ENCODE data around the gene TMEM145. TPM values are rescaled to one million over a fixed set of nuclear protein-coding genes. Genes with fewer than 3 reads are reported as not detected.

Gene TMEM145
- total RNA-seq, 3 donors from 2014 or later, result not detected

DNA sequence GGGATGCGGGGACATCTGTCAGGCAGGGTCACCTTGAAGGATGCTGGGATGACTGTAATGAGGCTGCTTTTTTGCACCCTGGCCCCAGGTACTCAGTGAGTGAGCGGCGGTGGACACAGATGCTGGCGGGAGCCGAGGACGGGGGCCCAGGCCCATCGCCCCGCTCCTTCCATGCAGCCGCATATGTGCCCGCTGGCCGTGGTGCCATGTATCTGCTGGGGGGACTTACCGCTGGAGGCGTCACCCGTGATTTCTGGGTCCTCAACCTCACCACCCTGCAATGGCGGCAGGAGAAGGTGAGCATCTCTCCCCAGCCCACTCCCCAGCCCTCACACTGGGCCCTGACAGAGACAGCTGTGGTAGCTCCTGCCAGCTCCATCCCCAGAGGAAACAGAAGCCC, 43.6 kb downstream of the TMEM145 start:
- ATAC-seq (no peak), DNase-seq (no peak)
- no peak overlapping the region for H3K4me3 Mint-ChIP-seq
- no peaks in the 10 kb centered on the region for H3K4me1 Mint-ChIP-seq (ENCODE audit: low read depth)
- H3K27me3 Mint-ChIP-seq (ENCODE audit: low read depth), result no peaks in the 10 kb centered on the region
- H3K36me3 Mint-ChIP-seq (ENCODE audit: insufficient read depth), result peaks cover 6% of the 10 kb centered on the region
- H3K9me3 Mint-ChIP-seq, result no peaks in the 10 kb centered on the region

GRCh38 chr19:42357290-42357689, 44.2 kb downstream of the TMEM145 start:
- Mint-ChIP-seq H3K27me3 (ENCODE audit: low read depth) (no peaks in the 10 kb centered on the region), H3K4me3 (no peak overlapping the region), H3K4me1 (ENCODE audit: low read depth) (no peaks in the 10 kb centered on the region), H3K9me3 (no peaks in the 10 kb centered on the region), H3K36me3 (ENCODE audit: insufficient read depth) (peaks cover 6% of the 10 kb centered on the region)
- DNase-seq, result no peak
- ATAC-seq, result no peak

- H3K4me3 Mint-ChIP-seq, result no peak overlapping the region
Measured at GRCh38 chr19:42360787-42361544, 47.9 kb downstream of the TMEM145 start.

DNA sequence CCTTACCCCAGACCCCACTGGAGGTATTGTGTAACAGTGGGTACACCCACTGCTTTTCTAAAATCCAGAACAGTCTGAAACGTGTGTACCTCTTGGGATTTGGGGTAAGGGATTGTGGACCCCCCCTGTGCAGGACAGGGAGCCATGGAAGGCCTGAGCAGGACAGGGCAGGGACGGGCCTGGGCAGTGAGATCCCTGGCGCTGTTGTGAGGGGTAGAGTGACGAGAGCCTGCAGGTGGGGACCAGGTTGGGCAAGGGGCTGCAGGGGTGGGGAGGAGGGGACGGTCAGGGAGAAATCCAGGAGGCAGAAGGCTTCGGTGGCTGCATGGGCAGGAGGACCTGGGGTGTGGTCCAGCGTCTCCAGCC, 48.4 kb downstream of the TMEM145 start:
- Mint-ChIP-seq H3K4me3 (no peak overlapping the region), H3K9me3 (no peaks in the 10 kb centered on the region), H3K27me3 (ENCODE audit: low read depth) (no peaks in the 10 kb centered on the region), H3K36me3 (ENCODE audit: insufficient read depth) (peaks cover 12% of the 10 kb centered on the region), H3K4me1 (ENCODE audit: low read depth) (no peaks in the 10 kb centered on the region)
- DNase-seq (no peak), ATAC-seq (no peak)

More at GRCh38 chr19:42360787-42361544, 47.9 kb downstream of the TMEM145 start:
- no peak for DNase-seq
- Mint-ChIP-seq H3K9me3 (no peaks in the 10 kb centered on the region), H3K27me3 (ENCODE audit: low read depth) (no peaks in the 10 kb centered on the region), H3K36me3 (ENCODE audit: insufficient read depth) (peaks cover 11% of the 10 kb centered on the region), H3K4me1 (ENCODE audit: low read depth) (no peaks in the 10 kb centered on the region)
- no peak for ATAC-seq

DNA sequence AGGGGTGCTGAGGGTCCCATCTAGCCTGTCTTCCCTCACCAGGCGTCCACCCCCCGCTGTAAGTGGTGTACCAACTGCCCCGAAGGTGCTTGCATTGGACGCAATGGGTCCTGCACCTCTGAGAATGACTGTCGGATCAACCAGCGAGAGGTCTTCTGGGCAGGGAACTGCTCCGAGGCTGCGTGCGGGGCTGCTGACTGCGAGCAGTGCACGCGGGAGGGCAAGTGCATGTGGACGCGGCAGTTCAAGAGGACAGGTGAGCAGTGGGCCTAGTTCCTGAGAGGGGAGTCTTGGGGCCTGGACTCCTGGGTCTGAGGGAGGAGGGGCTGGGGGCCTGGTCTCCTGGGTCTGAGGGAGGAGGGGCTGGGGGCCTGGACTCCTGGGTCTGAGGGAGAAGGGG, 49.2 kb downstream of the TMEM145 start:
- H3K9me3 Mint-ChIP-seq, result no peaks in the 10 kb centered on the region
- ATAC-seq (no peak), DNase-seq (no peak)
- no peaks in the 10 kb centered on the region for H3K4me1 Mint-ChIP-seq (ENCODE audit: low read depth)
- H3K36me3 Mint-ChIP-seq (ENCODE audit: insufficient read depth), result peaks cover 13% of the 10 kb centered on the region
- no peaks in the 10 kb centered on the region for H3K27me3 Mint-ChIP-seq (ENCODE audit: low read depth)
- no peak overlapping the region for H3K4me3 Mint-ChIP-seq

- Mint-ChIP-seq H3K4me1 (ENCODE audit: low read depth) (no peaks in the 10 kb centered on the region), H3K4me3 (no peak overlapping the region), H3K36me3 (ENCODE audit: insufficient read depth) (peaks cover 10% of the 10 kb centered on the region), H3K27me3 (ENCODE audit: low read depth) (no peaks in the 10 kb centered on the region), H3K9me3 (no peaks in the 10 kb centered on the region)
- DNase-seq, result no peak
- ATAC-seq, result no peak
Measured at GRCh38 chr19:42362891-42363440, 49.9 kb downstream of the TMEM145 start.

- ATAC-seq (no peak), DNase-seq (no peak)
- Mint-ChIP-seq H3K36me3 (ENCODE audit: insufficient read depth) (peaks cover 10% of the 10 kb centered on the region), H3K27me3 (ENCODE audit: low read depth) (no peaks in the 10 kb centered on the region), H3K9me3 (no peaks in the 10 kb centered on the region), H3K4me3 (no peak overlapping the region), H3K4me1 (ENCODE audit: low read depth) (no peaks in the 10 kb centered on the region)
Measured at GRCh38 chr19:42363614-42364346, 50.7 kb downstream of the TMEM145 start.

- no peaks in the 10 kb centered on the region for H3K9me3 Mint-ChIP-seq
- DNase-seq, result no peak
- no peaks in the 10 kb centered on the region for H3K27me3 Mint-ChIP-seq (ENCODE audit: low read depth)
Measured at GRCh38 chr19:42366673-42367072, 53.6 kb downstream of the TMEM145 start.

DNA sequence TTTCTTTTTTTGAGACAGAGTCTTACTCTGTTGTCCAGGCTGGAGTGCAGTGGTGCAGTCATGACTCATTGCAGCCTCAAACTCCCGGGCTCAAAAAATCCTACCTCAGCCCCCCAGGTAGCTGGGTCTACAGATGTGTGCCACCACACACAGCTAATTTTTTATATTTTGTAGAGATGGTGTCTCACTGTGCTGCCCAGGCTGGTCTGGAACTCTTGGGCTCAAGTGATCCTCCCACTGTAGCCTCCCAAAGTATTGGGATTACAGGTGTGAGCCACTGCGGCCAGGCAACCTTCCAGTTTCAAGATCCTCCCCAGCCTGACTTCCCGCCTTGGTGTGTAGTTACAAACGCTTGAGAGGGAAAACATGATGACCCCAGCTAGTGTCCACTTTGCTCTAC, 54.8 kb downstream of the TMEM145 start:
- DNase-seq (no peak), ATAC-seq (no peak)
- Mint-ChIP-seq H3K36me3 (ENCODE audit: insufficient read depth) (peaks cover 10% of the 10 kb centered on the region), H3K4me1 (ENCODE audit: low read depth) (no peaks in the 10 kb centered on the region), H3K4me3 (no peak overlapping the region), H3K9me3 (no peaks in the 10 kb centered on the region), H3K27me3 (ENCODE audit: low read depth) (no peaks in the 10 kb centered on the region)

More at GRCh38 chr19:42366673-42367072, 53.6 kb downstream of the TMEM145 start:
- Mint-ChIP-seq H3K36me3 (ENCODE audit: insufficient read depth) (peaks cover 10% of the 10 kb centered on the region), H3K4me1 (ENCODE audit: low read depth) (no peaks in the 10 kb centered on the region), H3K4me3 (no peak overlapping the region)
- no peak for ATAC-seq

DNA sequence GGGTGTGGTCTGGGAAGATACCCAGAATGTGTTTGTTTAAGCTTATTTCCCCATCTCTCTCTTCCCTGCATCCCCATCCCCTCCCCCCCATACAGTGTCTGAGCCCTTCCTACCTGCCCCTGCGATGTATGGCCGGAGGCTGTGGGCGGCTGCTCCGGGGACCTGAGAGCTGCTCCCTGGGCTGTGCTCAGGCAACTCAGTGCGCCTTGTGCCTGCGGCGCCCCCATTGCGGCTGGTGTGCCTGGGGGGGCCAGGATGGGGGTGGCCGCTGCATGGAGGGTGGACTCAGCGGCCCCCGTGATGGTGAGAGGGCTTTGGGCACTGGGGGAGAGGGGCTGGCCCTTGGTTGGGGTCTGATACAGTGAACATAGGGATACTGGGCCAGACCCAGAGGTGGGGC, 55.3 kb downstream of the TMEM145 start:
- ATAC-seq, result no peak

GRCh38 chr19:42368765-42369164, 55.7 kb downstream of the TMEM145 start:
- no peak for ATAC-seq
- Mint-ChIP-seq H3K4me1 (ENCODE audit: low read depth) (no peaks in the 10 kb centered on the region), H3K9me3 (no peaks in the 10 kb centered on the region), H3K4me3 (no peak overlapping the region), H3K36me3 (ENCODE audit: insufficient read depth) (peaks cover 7% of the 10 kb centered on the region), H3K27me3 (ENCODE audit: low read depth) (no peaks in the 10 kb centered on the region)
- no peak for DNase-seq

More for the DNA sequence above, 55.3 kb downstream of the TMEM145 start:
- no peaks in the 10 kb centered on the region for H3K27me3 Mint-ChIP-seq (ENCODE audit: low read depth)
- peaks cover 10% of the 10 kb centered on the region for H3K36me3 Mint-ChIP-seq (ENCODE audit: insufficient read depth)
- no peaks in the 10 kb centered on the region for H3K4me1 Mint-ChIP-seq (ENCODE audit: low read depth)
- H3K9me3 Mint-ChIP-seq, result no peaks in the 10 kb centered on the region
- DNase-seq, result no peak
- H3K4me3 Mint-ChIP-seq, result no peak overlapping the region

- Mint-ChIP-seq H3K27me3 (ENCODE audit: low read depth) (no peaks in the 10 kb centered on the region), H3K4me3 (no peak overlapping the region), H3K4me1 (ENCODE audit: low read depth) (no peaks in the 10 kb centered on the region), H3K36me3 (ENCODE audit: insufficient read depth) (peaks cover 2% of the 10 kb centered on the region), H3K9me3 (no peaks in the 10 kb centered on the region)
- ATAC-seq (no peak), DNase-seq (no peak)
Measured at GRCh38 chr19:42369433-42370067, 56.4 kb downstream of the TMEM145 start.

DNA sequence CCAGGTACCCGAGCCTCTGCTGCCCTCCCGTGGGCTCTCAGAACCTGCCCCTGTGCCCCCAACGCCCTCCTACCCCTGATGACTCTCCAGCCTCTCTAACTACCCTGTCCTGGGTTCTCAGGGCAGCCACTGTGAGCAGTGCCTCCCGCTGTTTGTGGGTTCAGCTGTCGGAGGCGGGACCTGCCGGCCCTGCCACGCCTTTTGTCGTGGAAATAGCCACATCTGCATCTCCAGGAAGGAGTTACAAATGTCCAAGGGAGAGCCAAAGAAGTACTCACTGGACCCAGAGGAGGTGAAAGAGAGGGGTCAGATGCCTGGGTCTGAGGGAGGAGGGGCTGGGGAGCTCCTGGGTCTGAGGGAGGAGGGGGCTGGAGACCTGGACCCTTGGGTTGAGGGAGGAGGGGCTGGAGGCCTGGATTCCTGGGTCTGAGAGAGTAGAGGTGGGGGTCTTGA, 57.0 kb downstream of the TMEM145 start:
- H3K27me3 Mint-ChIP-seq (ENCODE audit: low read depth), result no peaks in the 10 kb centered on the region
- H3K4me3 Mint-ChIP-seq, result no peak overlapping the region
- H3K36me3 Mint-ChIP-seq (ENCODE audit: insufficient read depth), result peaks cover 2% of the 10 kb centered on the region
- H3K9me3 Mint-ChIP-seq, result no peaks in the 10 kb centered on the region
- DNase-seq, result no peak
- H3K4me1 Mint-ChIP-seq (ENCODE audit: low read depth), result no peaks in the 10 kb centered on the region
- no peak for ATAC-seq

GRCh38 chr19:42370626-42371175, 57.6 kb downstream of the TMEM145 start:
- H3K9me3 Mint-ChIP-seq, result no peaks in the 10 kb centered on the region
- H3K36me3 Mint-ChIP-seq (ENCODE audit: insufficient read depth), result peaks cover 2% of the 10 kb centered on the region
- H3K4me3 Mint-ChIP-seq, result no peak overlapping the region
- DNase-seq (no peak), ATAC-seq (no peak)
- H3K27me3 Mint-ChIP-seq (ENCODE audit: low read depth), result no peaks in the 10 kb centered on the region
- H3K4me1 Mint-ChIP-seq (ENCODE audit: low read depth), result no peaks in the 10 kb centered on the region
